ENCODE measurements around the gene ZNF416.

The ZNF416 gene

DNA sequence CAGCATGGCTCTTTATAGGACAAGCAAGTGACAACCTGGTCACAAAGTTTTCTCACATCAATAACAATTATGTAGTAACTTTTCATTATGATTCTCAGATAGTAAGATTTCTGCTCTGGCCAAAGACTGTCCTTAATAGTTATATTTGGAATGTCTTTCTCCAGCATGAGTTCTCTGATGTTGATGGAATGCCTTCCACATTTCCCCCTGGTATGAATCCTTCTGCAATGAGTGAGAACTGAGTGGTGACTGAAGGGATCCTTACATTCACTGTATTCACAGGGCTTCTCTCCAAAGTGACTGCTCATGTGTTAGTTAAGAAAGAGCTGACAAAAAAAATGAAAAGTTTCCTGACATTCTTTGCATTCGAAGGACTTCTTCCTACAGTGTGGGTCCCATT lies 32.2 kb downstream of the ZNF416 start:
- no peak overlapping the region for H3K4me3 ChIP-seq
- H3K9me3 ChIP-seq (ENCODE audit: low read depth, low read length) = peaks cover 51% of the 10 kb centered on the region
- no peak for TF ChIP-seq EZH2 (IDR thresholded peaks at IDR 0.05)
- no peak for TF ChIP-seq FOXP2 (optimal IDR thresholded peaks at IDR 0.05; ENCODE audit: control extremely low read depth, extremely low read length, insufficient read depth)
- TF ChIP-seq POLR2AphosphoS5 (IDR thresholded peaks at IDR 0.05; ENCODE audit: borderline replicate concordance, low read depth, low read length) = no peak
- peaks cover 100% of the 10 kb centered on the region for H3K36me3 ChIP-seq (ENCODE audit: insufficient read depth, low read length)
- no peak overlapping the region for H3K27ac ChIP-seq
- DNase-seq (ENCODE audit: low read depth, low spot score) = no peak
- H3K9ac ChIP-seq (ENCODE audit: insufficient read length) = no peak overlapping the region

DNA sequence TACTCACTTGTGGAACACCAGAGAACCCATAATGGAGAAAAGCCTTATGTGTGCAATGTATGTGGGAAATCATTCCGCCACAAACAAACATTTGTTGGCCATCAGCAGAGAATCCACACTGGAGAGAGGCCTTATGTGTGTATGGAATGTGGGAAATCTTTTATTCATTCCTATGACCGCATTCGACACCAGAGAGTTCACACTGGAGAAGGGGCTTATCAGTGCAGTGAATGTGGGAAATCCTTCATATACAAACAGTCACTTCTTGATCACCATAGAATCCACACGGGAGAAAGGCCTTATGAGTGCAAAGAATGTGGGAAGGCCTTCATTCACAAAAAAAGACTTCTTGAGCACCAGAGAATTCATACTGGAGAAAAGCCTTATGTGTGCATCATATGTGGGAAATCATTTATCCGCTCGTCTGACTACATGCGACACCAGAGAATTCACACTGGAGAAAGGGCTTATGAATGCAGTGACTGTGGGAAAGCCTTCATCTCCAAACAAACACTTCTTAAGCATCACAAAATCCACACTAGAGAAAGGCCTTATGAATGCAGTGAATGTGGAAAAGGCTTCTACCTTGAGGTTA lies 40.7 kb downstream of the ZNF416 start:
- Histone ChIP-seq H3K36me3 (ENCODE audit: insufficient read depth, low read length) (peaks cover 89% of the 10 kb centered on the region), H3K9ac (ENCODE audit: insufficient read length) (no peak overlapping the region), H3K4me3 (no peak overlapping the region), H3K27ac (no peak overlapping the region), H3K9me3 (ENCODE audit: low read depth, low read length) (peaks cover 52% of the 10 kb centered on the region)
- TF ChIP-seq FOXP2 (optimal IDR thresholded peaks at IDR 0.05; ENCODE audit: control extremely low read depth, extremely low read length, insufficient read depth) (no peak), POLR2AphosphoS5 (IDR thresholded peaks at IDR 0.05; ENCODE audit: borderline replicate concordance, low read depth, low read length) (no peak), EZH2 (IDR thresholded peaks at IDR 0.05) (no peak)
- DNase-seq (ENCODE audit: low read depth, low spot score) = no peak

DNA sequence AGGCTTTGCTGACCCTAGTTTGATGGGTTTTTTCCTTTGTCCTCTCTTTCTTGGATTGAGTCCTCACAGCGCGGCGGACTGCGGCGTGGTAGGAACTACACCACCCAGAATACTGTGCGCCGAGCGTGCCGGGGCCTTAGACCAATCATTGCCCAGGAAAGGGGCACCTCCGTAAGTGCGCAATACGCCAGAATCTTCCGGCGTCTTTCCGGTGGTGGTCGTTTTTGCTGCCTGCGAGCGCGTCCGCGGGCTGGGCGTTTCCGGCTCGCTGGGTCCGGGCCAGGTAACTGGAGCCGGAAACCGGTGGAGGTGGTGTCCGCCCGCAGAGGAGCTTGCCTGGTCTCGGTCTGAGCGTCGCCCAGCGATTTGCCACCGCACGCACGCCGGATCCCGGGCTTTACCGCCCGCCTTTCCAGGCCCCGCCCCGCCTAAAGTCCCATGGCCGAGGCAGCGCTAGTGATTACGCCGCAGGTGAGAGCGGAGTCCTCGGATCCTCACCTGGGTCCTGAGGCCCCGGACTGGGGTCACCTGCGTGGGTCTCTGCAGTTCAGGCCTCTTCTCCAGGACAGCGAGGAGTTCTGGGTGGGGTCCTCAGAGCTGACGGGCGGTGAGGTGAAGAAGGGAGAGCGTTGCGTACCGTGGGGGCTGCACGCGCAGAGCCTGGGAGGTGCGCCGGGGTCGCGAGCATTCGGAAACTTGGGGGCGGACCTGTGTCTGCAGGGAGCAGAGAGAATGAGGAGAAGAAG lies 51.4 kb downstream of the ZNF416 start, which contains the start of gene ZNF549:
Gene ZNF549 (plus strand): TSS at position 221 of the 746 bp plus-strand sequence. CDS start 218 bp downstream, at position 439.
- H3K27ac ChIP-seq = no peak within 1 kb of the TSS
- H3K9ac ChIP-seq (ENCODE audit: insufficient read length) = peak within 1 kb of the TSS; percentile 84
- TF ChIP-seq FOXP2 (optimal IDR thresholded peaks at IDR 0.05; ENCODE audit: control extremely low read depth, extremely low read length, insufficient read depth) (no peak), POLR2AphosphoS5 (IDR thresholded peaks at IDR 0.05; ENCODE audit: borderline replicate concordance, low read depth, low read length) (peak; percentile 70), EZH2 (IDR thresholded peaks at IDR 0.05) (no peak)
- peaks cover 20% of the 10 kb centered on the region for H3K36me3 ChIP-seq (ENCODE audit: insufficient read depth, low read length)
- H3K9me3 ChIP-seq (ENCODE audit: low read depth, low read length) = peaks cover 2% of the 10 kb centered on the region; the same call in 1 of the 2 replicates
- H3K4me3 ChIP-seq = peak within 1 kb of the TSS; percentile 88
- DNase-seq (ENCODE audit: low read depth, low spot score) = peak; percentile 66
